Measurements from ENCODE around the gene ST8SIA1.

The ST8SIA1 gene

GRCh38 chr12:22229652-22230279 lies 104.7 kb downstream of the ST8SIA1 start:
- no peaks in the 10 kb centered on the region for H3K9me3 Mint-ChIP-seq
- H3K4me3 Mint-ChIP-seq = no peak overlapping the region
- no peaks in the 10 kb centered on the region for H3K36me3 Mint-ChIP-seq (ENCODE audit: low read depth)
- no peak overlapping the region for H3K27ac Mint-ChIP-seq
- H3K27me3 Mint-ChIP-seq (ENCODE audit: low read depth) = no peaks in the 10 kb centered on the region
- H3K4me1 Mint-ChIP-seq (ENCODE audit: low read depth) = no peaks in the 10 kb centered on the region
- DNase-seq (ENCODE audit: low spot score) = no peak

- Mint-ChIP-seq H3K27me3 (ENCODE audit: low read depth) (no peaks in the 10 kb centered on the region), H3K36me3 (ENCODE audit: low read depth) (no peaks in the 10 kb centered on the region), H3K9me3 (no peaks in the 10 kb centered on the region), H3K4me1 (ENCODE audit: low read depth) (no peaks in the 10 kb centered on the region), H3K27ac (no peak overlapping the region), H3K4me3 (no peak overlapping the region)
- DNase-seq (ENCODE audit: low spot score) = no peak
Measured at GRCh38 chr12:22228022-22228875, 106.3 kb downstream of the ST8SIA1 start.

DNA sequence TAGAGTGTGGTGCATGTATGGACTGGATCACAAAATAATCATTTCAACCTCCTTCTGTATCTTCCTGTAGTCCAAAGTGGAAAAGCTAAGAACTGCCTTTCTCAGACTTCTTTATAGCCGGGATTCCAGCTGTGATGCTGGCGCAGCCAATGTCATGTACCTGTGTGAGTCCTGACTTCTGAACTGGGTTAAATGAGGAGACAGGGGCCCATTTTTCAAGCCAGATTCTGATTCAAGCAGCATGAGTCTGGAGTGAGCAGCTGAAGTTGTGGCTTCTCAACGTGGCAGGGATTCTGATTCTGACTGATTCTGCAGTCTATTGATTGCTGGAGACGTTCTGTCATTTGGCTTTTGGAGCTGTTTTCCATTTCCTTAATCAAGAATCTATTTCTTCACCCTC lies 111.2 kb downstream of the ST8SIA1 start:
- H3K36me3 Mint-ChIP-seq (ENCODE audit: low read depth) = no peaks in the 10 kb centered on the region
- H3K4me3 Mint-ChIP-seq = no peak overlapping the region
- no peak for DNase-seq (ENCODE audit: low spot score)
- no peaks in the 10 kb centered on the region for H3K4me1 Mint-ChIP-seq (ENCODE audit: low read depth)
- no peaks in the 10 kb centered on the region for H3K27me3 Mint-ChIP-seq (ENCODE audit: low read depth)
- no peak overlapping the region for H3K27ac Mint-ChIP-seq
- H3K9me3 Mint-ChIP-seq = no peaks in the 10 kb centered on the region

- Mint-ChIP-seq H3K27ac (no peak overlapping the region), H3K36me3 (ENCODE audit: low read depth) (no peaks in the 10 kb centered on the region), H3K27me3 (ENCODE audit: low read depth) (peaks cover 2% of the 10 kb centered on the region), H3K4me3 (no peak overlapping the region), H3K9me3 (no peaks in the 10 kb centered on the region), H3K4me1 (ENCODE audit: low read depth) (no peaks in the 10 kb centered on the region)
- DNase-seq (ENCODE audit: low spot score) = no peak
Measured at GRCh38 chr12:22217556-22217955, 117.0 kb downstream of the ST8SIA1 start.

DNA sequence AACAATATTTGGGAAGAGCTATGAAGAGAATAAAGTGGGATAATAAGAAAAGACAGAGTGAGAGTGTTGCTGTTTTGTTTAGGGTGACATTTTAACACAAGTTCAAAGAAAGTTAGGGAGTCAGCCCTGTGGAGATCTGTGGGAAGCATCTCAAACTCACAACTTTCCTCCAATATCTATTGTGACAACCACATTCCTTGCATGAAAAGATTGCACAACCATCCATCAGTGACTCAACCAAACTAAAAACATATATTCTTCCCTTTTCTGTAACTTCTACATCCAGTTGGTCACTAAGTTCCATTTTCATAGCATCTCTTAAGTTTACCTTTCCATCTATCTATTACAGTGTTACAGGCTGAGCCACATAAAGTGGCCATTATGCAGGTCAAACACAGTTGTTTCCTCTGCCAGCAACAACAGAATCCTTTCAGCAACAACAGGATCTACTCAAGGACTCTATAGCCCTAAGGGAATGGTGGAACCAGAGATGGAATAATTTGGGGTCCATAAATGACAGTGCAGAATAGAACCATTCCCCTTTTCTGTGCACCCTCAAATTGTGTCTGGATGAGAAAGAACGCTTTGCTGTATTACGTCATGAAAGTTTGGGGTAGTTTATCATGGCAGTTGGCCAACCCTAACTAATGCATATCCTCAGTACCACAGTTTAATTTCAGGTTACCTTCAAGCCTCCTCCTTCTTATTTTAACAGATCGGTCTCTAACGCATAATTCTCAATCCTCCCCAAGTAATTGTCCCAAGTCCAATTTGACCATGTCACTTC lies 118.8 kb downstream of the ST8SIA1 start:
- DNase-seq (ENCODE audit: low spot score) = no peak
- H3K4me1 Mint-ChIP-seq (ENCODE audit: low read depth) = no peaks in the 10 kb centered on the region

DNA sequence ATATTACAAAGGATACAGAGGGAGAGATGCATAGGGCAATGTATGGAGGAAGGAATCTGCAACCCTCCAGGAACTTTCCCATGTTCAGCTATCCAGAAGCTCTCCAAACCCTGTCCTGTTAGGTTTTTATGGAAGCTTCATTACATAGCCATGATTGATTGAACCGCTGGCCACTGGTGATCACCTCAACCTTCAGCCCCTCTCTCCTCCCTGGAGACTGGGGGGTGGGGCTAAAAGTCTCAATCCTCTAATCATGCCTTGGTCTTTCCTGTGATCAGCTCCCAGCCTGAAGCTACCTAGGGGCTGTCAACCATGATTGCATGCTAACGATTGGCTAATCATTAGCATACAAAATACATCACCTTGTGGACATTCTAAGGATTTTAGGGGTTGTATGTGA lies 123.4 kb downstream of the ST8SIA1 start:
- Mint-ChIP-seq H3K27ac (no peak overlapping the region), H3K4me1 (ENCODE audit: low read depth) (no peaks in the 10 kb centered on the region), H3K27me3 (ENCODE audit: low read depth) (peaks cover 2% of the 10 kb centered on the region), H3K36me3 (ENCODE audit: low read depth) (no peaks in the 10 kb centered on the region), H3K4me3 (no peak overlapping the region), H3K9me3 (no peaks in the 10 kb centered on the region)
- DNase-seq (ENCODE audit: low spot score) = no peak

More for the DNA sequence above, 118.8 kb downstream of the ST8SIA1 start:
- Mint-ChIP-seq H3K27me3 (ENCODE audit: low read depth) (peaks cover 2% of the 10 kb centered on the region), H3K36me3 (ENCODE audit: low read depth) (no peaks in the 10 kb centered on the region), H3K4me3 (no peak overlapping the region), H3K9me3 (no peaks in the 10 kb centered on the region), H3K27ac (no peak overlapping the region)

DNA sequence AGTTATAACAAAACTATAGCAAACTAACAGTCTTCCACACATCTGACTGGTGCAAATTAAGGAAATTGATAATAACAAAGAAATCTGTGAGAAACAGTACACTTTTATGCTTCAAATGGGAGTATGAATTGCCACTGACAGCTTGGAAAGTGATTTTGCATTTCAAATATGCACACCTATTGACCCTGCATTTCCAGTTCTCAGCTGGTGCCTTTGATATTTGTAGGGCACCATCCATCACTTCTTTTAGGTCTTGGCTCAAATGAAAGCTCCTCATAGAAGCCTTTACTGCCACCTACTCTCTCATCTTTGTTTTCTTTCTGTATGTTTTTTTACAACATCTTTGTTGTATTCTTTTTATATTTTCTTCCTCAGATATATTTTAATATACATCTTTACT lies 125.1 kb downstream of the ST8SIA1 start:
- peaks cover 2% of the 10 kb centered on the region for H3K27me3 Mint-ChIP-seq (ENCODE audit: low read depth)
- H3K4me3 Mint-ChIP-seq = no peak overlapping the region
- no peak overlapping the region for H3K27ac Mint-ChIP-seq
- H3K9me3 Mint-ChIP-seq = no peaks in the 10 kb centered on the region
- H3K36me3 Mint-ChIP-seq (ENCODE audit: low read depth) = no peaks in the 10 kb centered on the region
- H3K4me1 Mint-ChIP-seq (ENCODE audit: low read depth) = no peaks in the 10 kb centered on the region
- DNase-seq (ENCODE audit: low spot score) = no peak

DNA sequence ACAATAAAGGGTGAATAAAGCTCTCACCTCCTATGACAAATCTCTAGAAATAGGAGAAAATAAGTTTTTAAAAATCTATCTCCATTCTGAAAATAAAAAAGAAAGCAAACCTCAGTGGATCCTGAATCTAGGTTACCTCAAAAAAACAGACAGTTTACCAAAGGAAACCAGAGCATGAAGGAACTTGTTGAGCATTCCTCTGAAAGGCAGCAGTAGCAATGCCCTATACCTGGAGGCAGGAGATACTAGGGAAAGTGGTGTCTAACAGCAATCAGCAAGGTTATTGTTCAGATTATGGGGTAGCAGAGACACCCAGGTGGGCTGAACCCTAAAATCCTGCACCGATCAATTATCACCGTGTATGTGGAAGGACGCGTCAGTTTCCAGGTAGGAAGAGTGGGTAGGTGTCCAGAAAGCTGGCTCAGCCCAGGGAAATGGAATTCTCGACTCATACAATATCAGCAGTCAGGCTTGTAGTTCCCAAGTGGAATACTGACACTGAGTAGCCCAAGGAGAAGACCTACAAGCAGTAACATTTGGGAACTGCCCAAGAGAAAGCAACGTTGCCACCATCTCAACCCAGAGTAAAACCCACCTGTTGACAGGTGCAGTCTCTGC lies 128.3 kb downstream of the ST8SIA1 start:
- Mint-ChIP-seq H3K9me3 (no peaks in the 10 kb centered on the region), H3K36me3 (ENCODE audit: low read depth) (no peaks in the 10 kb centered on the region), H3K4me3 (no peak overlapping the region), H3K4me1 (ENCODE audit: low read depth) (no peaks in the 10 kb centered on the region), H3K27ac (no peak overlapping the region), H3K27me3 (ENCODE audit: low read depth) (no peaks in the 10 kb centered on the region)
- no peak for DNase-seq (ENCODE audit: low spot score)

DNA sequence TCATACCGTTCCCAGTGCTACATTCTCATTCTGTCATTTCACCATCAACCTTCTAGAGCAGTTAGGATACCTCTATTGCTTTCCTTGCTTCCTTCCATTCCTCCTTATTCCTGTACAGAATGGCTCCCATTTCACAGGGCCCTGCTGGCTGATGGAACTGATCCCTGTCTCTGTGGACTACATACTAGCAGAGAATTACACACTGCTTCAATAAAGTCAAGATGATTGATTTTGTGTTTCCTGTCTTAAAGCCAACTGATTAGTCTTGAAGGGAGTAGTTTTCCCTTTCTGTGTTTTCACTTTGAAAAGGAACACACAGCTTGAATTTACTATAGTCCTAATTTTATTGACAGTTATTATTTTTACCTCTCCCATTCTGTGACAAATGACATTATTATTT lies 130.1 kb downstream of the ST8SIA1 start:
- Mint-ChIP-seq H3K27ac (no peak overlapping the region), H3K4me3 (no peak overlapping the region)

DNA sequence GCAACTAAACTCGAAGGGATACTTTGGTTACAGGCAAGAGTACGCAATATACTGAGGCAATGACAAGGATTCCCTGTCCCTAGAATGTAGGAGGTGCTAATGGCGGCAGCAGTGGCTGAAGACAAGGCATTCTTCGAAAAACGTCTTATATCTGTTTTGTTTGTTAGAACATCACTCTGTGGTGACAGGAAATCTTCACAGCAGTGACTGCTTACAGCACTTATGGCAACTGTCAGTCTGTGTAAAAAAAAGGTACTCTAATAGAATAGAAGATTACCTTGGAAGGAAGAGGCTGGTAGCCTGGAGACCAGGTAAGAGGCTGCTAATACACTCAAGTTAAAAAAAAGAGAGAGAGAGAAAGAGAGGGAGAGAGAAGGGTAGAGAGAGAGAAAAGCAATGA lies 131.7 kb downstream of the ST8SIA1 start:
- Mint-ChIP-seq H3K4me1 (ENCODE audit: low read depth) (no peaks in the 10 kb centered on the region), H3K4me3 (no peak overlapping the region), H3K36me3 (ENCODE audit: low read depth) (no peaks in the 10 kb centered on the region), H3K27me3 (ENCODE audit: low read depth) (no peaks in the 10 kb centered on the region), H3K27ac (no peak overlapping the region), H3K9me3 (no peaks in the 10 kb centered on the region)
- no peak for DNase-seq (ENCODE audit: low spot score)

More for the DNA sequence above, 130.1 kb downstream of the ST8SIA1 start:
- no peaks in the 10 kb centered on the region for H3K36me3 Mint-ChIP-seq (ENCODE audit: low read depth)
- H3K9me3 Mint-ChIP-seq = no peaks in the 10 kb centered on the region
- no peaks in the 10 kb centered on the region for H3K4me1 Mint-ChIP-seq (ENCODE audit: low read depth)
- DNase-seq (ENCODE audit: low spot score) = no peak
- no peaks in the 10 kb centered on the region for H3K27me3 Mint-ChIP-seq (ENCODE audit: low read depth)

- Mint-ChIP-seq H3K27ac (no peak overlapping the region), H3K9me3 (no peaks in the 10 kb centered on the region), H3K4me1 (ENCODE audit: low read depth) (no peaks in the 10 kb centered on the region), H3K4me3 (no peak overlapping the region), H3K27me3 (ENCODE audit: low read depth) (no peaks in the 10 kb centered on the region), H3K36me3 (ENCODE audit: low read depth) (no peaks in the 10 kb centered on the region)
- no peak for DNase-seq (ENCODE audit: low spot score)
Measured at GRCh38 chr12:22201101-22201500, 133.4 kb downstream of the ST8SIA1 start.

GRCh38 chr12:22196236-22196635 lies 138.3 kb downstream of the ST8SIA1 start:
- Mint-ChIP-seq H3K27me3 (ENCODE audit: low read depth) (no peaks in the 10 kb centered on the region), H3K4me3 (no peak overlapping the region), H3K4me1 (ENCODE audit: low read depth) (no peaks in the 10 kb centered on the region), H3K9me3 (no peaks in the 10 kb centered on the region), H3K36me3 (ENCODE audit: low read depth) (no peaks in the 10 kb centered on the region), H3K27ac (no peak overlapping the region)
- DNase-seq (ENCODE audit: low spot score) = no peak

DNA sequence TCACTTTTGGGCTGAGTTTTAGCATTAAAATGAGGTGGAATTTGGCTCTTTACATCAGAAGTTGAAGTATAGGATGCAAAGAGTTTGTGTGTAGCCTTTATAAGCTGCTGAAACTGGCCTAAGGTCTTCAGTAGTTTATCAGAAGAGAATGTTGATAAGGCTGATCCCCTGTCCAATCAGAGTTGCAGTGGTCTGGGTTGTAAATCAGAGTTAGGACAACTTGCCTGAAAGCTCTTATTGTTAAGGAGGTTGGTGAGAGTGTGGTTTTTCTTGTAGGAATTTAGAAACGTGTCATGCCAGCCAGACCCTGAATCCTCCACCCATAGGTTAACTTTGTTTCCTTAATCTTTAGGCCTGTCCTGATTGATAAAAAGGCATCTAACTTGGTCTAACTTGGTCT lies 143.5 kb downstream of the ST8SIA1 start:
- Mint-ChIP-seq H3K27ac (no peak overlapping the region), H3K36me3 (ENCODE audit: low read depth) (no peaks in the 10 kb centered on the region)

DNA sequence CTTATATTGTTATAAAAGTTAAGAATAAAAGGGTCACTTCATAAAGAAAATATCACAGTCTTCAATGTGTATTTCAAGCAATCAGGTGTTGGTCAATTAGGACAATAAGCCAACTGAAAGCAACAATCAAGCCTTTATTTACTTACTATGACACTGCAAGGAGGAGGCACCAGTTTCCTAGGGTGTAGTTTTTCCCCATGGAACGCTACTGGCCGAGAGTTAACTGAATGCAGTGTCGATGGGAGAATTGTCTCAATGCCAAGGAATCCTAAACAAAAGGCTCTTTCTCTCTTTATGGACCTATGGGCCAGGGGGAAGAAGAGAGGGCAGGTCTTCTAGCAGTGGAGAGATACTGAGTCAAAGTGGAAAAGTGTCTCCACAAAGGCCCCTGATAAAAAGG lies 146.1 kb downstream of the ST8SIA1 start:
- DNase-seq (ENCODE audit: low spot score) = no peak
- no peak overlapping the region for H3K4me3 Mint-ChIP-seq
- H3K27ac Mint-ChIP-seq = no peak overlapping the region
- H3K27me3 Mint-ChIP-seq (ENCODE audit: low read depth) = no peaks in the 10 kb centered on the region
- H3K36me3 Mint-ChIP-seq (ENCODE audit: low read depth) = no peaks in the 10 kb centered on the region
- H3K4me1 Mint-ChIP-seq (ENCODE audit: low read depth) = no peaks in the 10 kb centered on the region
- H3K9me3 Mint-ChIP-seq = no peaks in the 10 kb centered on the region

More for the DNA sequence above, 143.5 kb downstream of the ST8SIA1 start:
- no peaks in the 10 kb centered on the region for H3K4me1 Mint-ChIP-seq (ENCODE audit: low read depth)
- no peaks in the 10 kb centered on the region for H3K9me3 Mint-ChIP-seq
- DNase-seq (ENCODE audit: low spot score) = no peak
- no peaks in the 10 kb centered on the region for H3K27me3 Mint-ChIP-seq (ENCODE audit: low read depth)
- H3K4me3 Mint-ChIP-seq = no peak overlapping the region
